ENCODE results near the gene RPL7A.

DNA sequence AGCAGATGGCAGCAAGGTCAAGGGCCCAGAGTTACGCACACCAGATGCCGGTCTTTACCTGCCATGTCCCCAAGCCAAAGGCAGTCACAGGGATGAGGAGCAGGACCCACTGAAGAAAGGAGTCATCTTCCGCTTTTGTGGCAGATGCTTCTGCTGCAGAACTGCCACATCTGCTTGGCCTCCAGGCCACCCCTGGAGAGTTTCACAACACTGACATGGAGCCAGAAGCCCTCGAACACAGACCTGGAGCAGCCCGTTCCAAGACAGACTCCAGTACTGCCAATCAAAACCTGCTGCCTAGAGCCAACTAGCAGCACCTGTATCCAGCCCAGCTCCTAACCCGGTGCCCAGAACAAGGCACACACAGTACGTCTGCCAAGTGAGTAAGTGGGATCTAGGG lies 6.7 kb downstream of the RPL7A start:
- TF ChIP-seq EP300 (IDR thresholded peaks at IDR 0.05) (no peak), POLR2A (IDR thresholded peaks at IDR 0.05) (no peak)
- TF ChIP-seq, protein P1, sequence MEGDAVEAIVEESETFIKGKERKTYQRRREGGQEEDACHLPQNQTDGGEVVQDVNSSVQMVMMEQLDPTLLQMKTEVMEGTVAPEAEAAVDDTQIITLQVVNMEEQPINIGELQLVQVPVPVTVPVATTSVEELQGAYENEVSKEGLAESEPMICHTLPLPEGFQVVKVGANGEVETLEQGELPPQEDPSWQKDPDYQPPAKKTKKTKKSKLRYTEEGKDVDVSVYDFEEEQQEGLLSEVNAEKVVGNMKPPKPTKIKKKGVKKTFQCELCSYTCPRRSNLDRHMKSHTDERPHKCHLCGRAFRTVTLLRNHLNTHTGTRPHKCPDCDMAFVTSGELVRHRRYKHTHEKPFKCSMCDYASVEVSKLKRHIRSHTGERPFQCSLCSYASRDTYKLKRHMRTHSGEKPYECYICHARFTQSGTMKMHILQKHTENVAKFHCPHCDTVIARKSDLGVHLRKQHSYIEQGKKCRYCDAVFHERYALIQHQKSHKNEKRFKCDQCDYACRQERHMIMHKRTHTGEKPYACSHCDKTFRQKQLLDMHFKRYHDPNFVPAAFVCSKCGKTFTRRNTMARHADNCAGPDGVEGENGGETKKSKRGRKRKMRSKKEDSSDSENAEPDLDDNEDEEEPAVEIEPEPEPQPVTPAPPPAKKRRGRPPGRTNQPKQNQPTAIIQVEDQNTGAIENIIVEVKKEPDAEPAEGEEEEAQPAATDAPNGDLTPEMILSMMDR (IDR thresholded peaks at IDR 0.05): no peak
